Measurements from ENCODE around the gene TAGLN2.

The TAGLN2 gene

GRCh38 chr1:159884296-159884695 is 41.0 kb downstream of the TAGLN2 start:
- in situ Hi-C loops (cut with MboI; ENCODE audit: low pct_unique_long_range_greater_than_20kb, low sequenced_read_pairs, unreplicated experiment) = no loop called here
- no peak for TF ChIP-seq CTCF (IDR thresholded peaks at IDR 0.05; ENCODE audit: extremely low read depth, insufficient read depth, missing control alignments)
- DNase-seq (ENCODE audit: low spot score) = no peak

GRCh38 chr1:159883134-159883533 is 42.2 kb downstream of the TAGLN2 start:
- DNase-seq (ENCODE audit: low spot score) = no peak
- TF ChIP-seq CTCF (IDR thresholded peaks at IDR 0.05; ENCODE audit: extremely low read depth, insufficient read depth, missing control alignments) = no peak
- in situ Hi-C loops (cut with MboI; ENCODE audit: low pct_unique_long_range_greater_than_20kb, low sequenced_read_pairs, unreplicated experiment) = no loop called here

GRCh38 chr1:159882527-159882862 is 42.8 kb downstream of the TAGLN2 start:
- DNase-seq (ENCODE audit: low spot score) = no peak
- in situ Hi-C loops (cut with MboI; ENCODE audit: low pct_unique_long_range_greater_than_20kb, low sequenced_read_pairs, unreplicated experiment) = no loop called here
- no peak for TF ChIP-seq CTCF (IDR thresholded peaks at IDR 0.05; ENCODE audit: extremely low read depth, insufficient read depth, missing control alignments)

GRCh38 chr1:159881622-159882526 is 43.4 kb downstream of the TAGLN2 start:
- no peak for DNase-seq (ENCODE audit: low spot score)
- in situ Hi-C loops (cut with MboI; ENCODE audit: low pct_unique_long_range_greater_than_20kb, low sequenced_read_pairs, unreplicated experiment) = no loop called here
- no peak for TF ChIP-seq CTCF (IDR thresholded peaks at IDR 0.05; ENCODE audit: extremely low read depth, insufficient read depth, missing control alignments)

GRCh38 chr1:159880430-159880829 is 44.9 kb downstream of the TAGLN2 start:
- TF ChIP-seq CTCF (IDR thresholded peaks at IDR 0.05; ENCODE audit: extremely low read depth, insufficient read depth, missing control alignments) = no peak
- DNase-seq (ENCODE audit: low spot score) = no peak
- in situ Hi-C loops (cut with MboI; ENCODE audit: low pct_unique_long_range_greater_than_20kb, low sequenced_read_pairs, unreplicated experiment) = no loop called here

GRCh38 chr1:159879977-159880376 is 45.3 kb downstream of the TAGLN2 start:
- in situ Hi-C loops (cut with MboI; ENCODE audit: low pct_unique_long_range_greater_than_20kb, low sequenced_read_pairs, unreplicated experiment) = no loop called here
- no peak for DNase-seq (ENCODE audit: low spot score)
- no peak for TF ChIP-seq CTCF (IDR thresholded peaks at IDR 0.05; ENCODE audit: extremely low read depth, insufficient read depth, missing control alignments)

All from GM13977 (cell line).